Body of pancreas (tissue), 4 donors: ENCODE results near the gene MTMR12. TPM values are rescaled to one million over a fixed set of nuclear protein-coding genes. Genes with fewer than 3 reads are reported as not detected.

Source experiments
- ATAC-seq: fragments of 150-250 bp; one replicate; pipeline ENCODE4 v1.9.1; 2016
- DNase-seq, 4 donors: peaks; one replicate each; pipeline ENCODE4 v3.0.0-alpha.2; 2019
- H3K27ac ChIP-seq, 4 donors: fragments of 200-600 bp; sonication (generic); 1 replicate in 3 of 4; 2 replicates in 1 of 4; pipeline versions ENCODE4 v1.5.1 to v1.6.1; 2016 to 2019; ENCODE audit warnings: mild to moderate bottlenecking in 1 of 4, mixed read lengths in 1 of 4, moderate library complexity in 1 of 4
- H3K27me3 ChIP-seq, 2 donors: fragments of 200-600 bp; sonication (generic); one replicate each; pipeline ENCODE4 v1.6.0; 2016; ENCODE audit warnings: mild to moderate bottlenecking in 1 of 2
- H3K36me3 ChIP-seq, 2 donors: fragments of 200-600 bp; sonication (generic); replicated peaks in 1 of 2; 2 replicates each; pipeline ENCODE4 v1.5.1; 2016; ENCODE audit warnings: low read depth in 2 of 2; ENCODE audit not compliant: insufficient read depth in 1 of 2
- H3K4me1 ChIP-seq: fragments of 200-600 bp; sonication (generic); one replicate; pipeline ENCODE4 v1.6.0; 2016
- H3K4me3 ChIP-seq, 2 donors: fragments of 200-600 bp; sonication (generic); 1 replicate in 1 of 2; 2 replicates in 1 of 2; pipeline ENCODE4 v1.5.1; 2016 to 2019
- H3K9me3 ChIP-seq, 3 donors: fragments of 200-600 bp; sonication (generic); 1 replicate in 2 of 3; 2 replicates in 1 of 3; pipeline ENCODE4 v1.5.1; 2016
- POLR2A ChIP-seq, 3 donors: fragments of 450-650 bp; IDR thresholded peaks; one replicate each; pipeline ENCODE4 v1.6.1; 2016; ENCODE audit warnings: antibody characterized with exemption in 3 of 3, mild to moderate bottlenecking in 2 of 3
- WGBS, 2 donors: methylation state at CpG; one replicate each; pipeline ENCODE4 v1.1.5; 2017; 5-methylcytosine and 5-hydroxymethylcytosine counted together
- intact Hi-C: fragments of 100-400 bp; cut with DNase I; formaldehyde crosslinking; loops from one replicate; pipeline ENCODE4 v1.15.1; 2023
- total RNA-seq, 2 donors: library from RNA; depleted of rRNA; stranded (reverse); fragments of >200 nt; gene quantifications; one replicate each; pipeline ENCODE4 v1.1.0, GENCODE V29; 2016
- TF ChIP-seq, protein P1 (sequence below), 7 experiments: fragments of 450-650 bp in 4 of 7; fragments of 200-600 bp in 3 of 7; sonication (generic) in 3 of 7; IDR thresholded peaks; one replicate each; pipeline ENCODE4 v1.5.1; 2016 to 2019; ENCODE audit warnings: antibody characterized with exemption in 7 of 7

The MTMR12 gene
- total RNA-seq, 2 donors from 2014 or later, result 31.1 to 65.6 TPM

DNA sequence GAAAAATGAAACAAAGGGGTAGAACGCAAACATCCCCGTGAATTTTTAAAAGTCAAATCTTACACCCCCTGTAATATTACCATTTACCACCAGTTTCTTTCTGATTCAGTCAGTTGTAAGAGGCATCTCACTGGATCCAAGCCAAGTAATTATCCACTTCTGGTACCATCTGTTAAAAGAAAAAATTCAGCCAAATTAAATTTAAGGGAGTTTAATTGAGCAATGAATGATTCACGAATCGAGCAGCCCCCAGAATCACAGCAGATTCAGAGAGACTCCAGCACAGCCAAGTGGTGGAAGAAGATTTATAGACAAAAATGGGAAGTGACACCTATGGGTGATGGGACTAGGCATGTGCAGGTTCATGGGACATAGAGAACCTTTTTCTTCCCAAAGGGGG lies 29.9 kb upstream of the MTMR12 start:
- 57 to 62% methylated on average over 4 of the region's 4 CpGs for WGBS, 2 donors
- TF ChIP-seq, protein P1, sequence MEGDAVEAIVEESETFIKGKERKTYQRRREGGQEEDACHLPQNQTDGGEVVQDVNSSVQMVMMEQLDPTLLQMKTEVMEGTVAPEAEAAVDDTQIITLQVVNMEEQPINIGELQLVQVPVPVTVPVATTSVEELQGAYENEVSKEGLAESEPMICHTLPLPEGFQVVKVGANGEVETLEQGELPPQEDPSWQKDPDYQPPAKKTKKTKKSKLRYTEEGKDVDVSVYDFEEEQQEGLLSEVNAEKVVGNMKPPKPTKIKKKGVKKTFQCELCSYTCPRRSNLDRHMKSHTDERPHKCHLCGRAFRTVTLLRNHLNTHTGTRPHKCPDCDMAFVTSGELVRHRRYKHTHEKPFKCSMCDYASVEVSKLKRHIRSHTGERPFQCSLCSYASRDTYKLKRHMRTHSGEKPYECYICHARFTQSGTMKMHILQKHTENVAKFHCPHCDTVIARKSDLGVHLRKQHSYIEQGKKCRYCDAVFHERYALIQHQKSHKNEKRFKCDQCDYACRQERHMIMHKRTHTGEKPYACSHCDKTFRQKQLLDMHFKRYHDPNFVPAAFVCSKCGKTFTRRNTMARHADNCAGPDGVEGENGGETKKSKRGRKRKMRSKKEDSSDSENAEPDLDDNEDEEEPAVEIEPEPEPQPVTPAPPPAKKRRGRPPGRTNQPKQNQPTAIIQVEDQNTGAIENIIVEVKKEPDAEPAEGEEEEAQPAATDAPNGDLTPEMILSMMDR (IDR thresholded peaks at IDR 0.05), result no peak
- TF ChIP-seq POLR2A (IDR thresholded peaks at IDR 0.05), result no peak
- ATAC-seq, result no peak
- Histone ChIP-seq H3K9me3 (no peaks in the 10 kb centered on the region), H3K27ac (no peak overlapping the region), H3K36me3 (no peaks in the 10 kb centered on the region), H3K4me1 (no peaks in the 10 kb centered on the region), H3K27me3 (no peaks in the 10 kb centered on the region), H3K4me3 (no peak overlapping the region)
- intact Hi-C loops, result no loop called here
- no peak for DNase-seq

DNA sequence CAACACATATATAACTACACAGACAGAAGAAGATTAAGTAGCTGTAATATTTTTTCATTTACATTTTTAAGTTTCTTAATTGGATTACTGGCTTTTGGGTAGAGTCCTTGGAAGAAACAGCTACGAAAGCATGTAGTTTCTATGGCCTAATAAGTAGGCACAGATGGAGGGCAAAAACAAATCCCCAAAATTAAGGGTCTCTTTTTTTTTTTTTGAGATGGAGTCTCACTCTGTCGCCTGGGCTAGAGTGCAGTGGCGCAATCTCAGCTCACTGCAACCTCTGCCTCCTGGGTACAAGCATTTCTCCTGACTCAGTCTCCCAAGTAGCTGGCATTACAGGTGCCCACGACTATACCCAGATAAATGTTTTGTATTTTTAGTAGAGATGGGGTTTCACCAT lies 27.1 kb upstream of the MTMR12 start:
- Histone ChIP-seq H3K27ac (no peak overlapping the region), H3K4me3 (no peak overlapping the region), H3K27me3 (no peaks in the 10 kb centered on the region), H3K36me3 (no peaks in the 10 kb centered on the region), H3K9me3 (no peaks in the 10 kb centered on the region), H3K4me1 (no peaks in the 10 kb centered on the region)
- 73 to 84% methylated on average over 4 of the region's 4 CpGs for WGBS, 2 donors
- no peak for TF ChIP-seq POLR2A (IDR thresholded peaks at IDR 0.05)
- TF ChIP-seq, protein P1 (IDR thresholded peaks at IDR 0.05), result no peak
- no peak for DNase-seq
- no peak for ATAC-seq
- intact Hi-C loops, result no loop called here

DNA sequence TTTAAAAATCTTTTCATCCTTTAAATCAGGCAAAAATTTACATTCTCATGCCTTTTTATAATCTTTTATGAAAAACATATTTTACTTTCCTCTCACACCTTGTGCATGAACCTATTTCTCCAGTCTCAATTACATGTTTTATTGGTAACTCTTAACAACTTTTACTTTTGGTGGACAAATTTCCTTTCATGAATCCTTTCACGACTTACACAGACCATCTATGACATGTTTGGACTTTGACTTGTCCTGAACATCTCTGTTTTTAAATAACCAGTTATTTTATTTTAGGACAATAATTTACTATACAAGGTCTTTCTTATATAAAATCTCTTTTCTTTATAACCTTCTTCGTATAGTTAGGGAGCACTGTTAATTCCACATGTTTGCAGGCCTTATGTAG lies 26.5 kb upstream of the MTMR12 start:
- H3K27ac ChIP-seq, result no peak overlapping the region
- no peak overlapping the region for H3K4me3 ChIP-seq
- no peaks in the 10 kb centered on the region for H3K4me1 ChIP-seq
- H3K9me3 ChIP-seq, result no peaks in the 10 kb centered on the region
- DNase-seq (no peak), ATAC-seq (no peak)
- no peaks in the 10 kb centered on the region for H3K27me3 ChIP-seq
- WGBS, 2 donors, result 67 to 79% methylated on average over 2 of the region's 2 CpGs
- no peaks in the 10 kb centered on the region for H3K36me3 ChIP-seq
- intact Hi-C loops, result no loop called here
- TF ChIP-seq, protein P1 (IDR thresholded peaks at IDR 0.05), result no peak
- no peak for TF ChIP-seq POLR2A (IDR thresholded peaks at IDR 0.05)

DNA sequence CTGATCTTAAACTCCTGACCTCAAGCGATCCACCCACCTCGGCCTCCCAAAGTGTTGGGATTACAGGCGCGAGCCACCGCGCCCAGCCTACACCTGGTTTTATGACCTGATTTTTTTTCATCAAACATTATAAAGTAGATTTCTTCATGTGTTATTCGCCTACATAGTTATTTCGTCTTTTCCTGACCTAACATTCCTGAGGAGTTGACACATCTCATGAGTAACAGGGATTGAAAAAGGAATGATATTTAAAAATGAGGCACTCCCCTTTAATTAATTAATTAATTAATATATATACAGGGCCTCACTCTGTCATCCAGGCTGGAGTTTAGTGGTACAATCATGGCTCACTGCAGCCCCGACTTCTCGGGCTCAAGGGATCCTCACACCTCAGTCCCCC lies 20.2 kb upstream of the MTMR12 start:
- peaks cover 16% of the 10 kb centered on the region for H3K4me1 ChIP-seq
- WGBS, 2 donors, result 90 to 95% methylated on average over 10 of the region's 10 CpGs
- H3K9me3 ChIP-seq, result no peaks in the 10 kb centered on the region
- H3K27ac ChIP-seq, result peak overlapping the region in 2 of 4 donors; percentile 75 to 79
- no peaks in the 10 kb centered on the region for H3K27me3 ChIP-seq
- intact Hi-C loops, result no loop called here
- DNase-seq, result no peak
- ATAC-seq, result no peak
- no peak for TF ChIP-seq POLR2A (IDR thresholded peaks at IDR 0.05)
- TF ChIP-seq, protein P1 (IDR thresholded peaks at IDR 0.05), result no peak
- no peak overlapping the region for H3K4me3 ChIP-seq
- H3K36me3 ChIP-seq, result no peaks in the 10 kb centered on the region

DNA sequence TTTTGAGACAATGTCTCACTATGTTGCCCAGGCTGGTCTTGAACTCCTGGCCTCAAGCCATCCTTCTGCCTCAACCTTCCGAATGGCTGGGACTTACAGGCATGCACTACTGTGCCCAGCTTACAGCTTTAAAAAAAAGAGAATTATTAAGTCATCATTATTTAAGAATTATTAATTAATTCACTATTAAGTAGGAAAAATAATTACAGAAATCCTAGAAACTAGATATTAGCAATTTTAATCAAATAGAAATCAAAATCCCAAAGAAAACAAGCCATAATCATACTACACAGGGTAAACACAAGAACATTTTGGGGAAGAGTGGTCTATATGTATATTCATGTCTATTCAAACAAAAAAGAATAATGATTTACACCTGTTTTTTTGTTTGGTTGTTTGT lies 19.6 kb upstream of the MTMR12 start:
- Histone ChIP-seq H3K9me3 (no peaks in the 10 kb centered on the region), H3K27me3 (no peaks in the 10 kb centered on the region), H3K27ac (peak overlapping the region in 3 of 4 donors; percentile 75 to 80 (median 79)), H3K4me1 (peaks cover 16% of the 10 kb centered on the region), H3K4me3 (no peak overlapping the region), H3K36me3 (no peaks in the 10 kb centered on the region)
- intact Hi-C loops, result no loop called here
- no peak for TF ChIP-seq POLR2A (IDR thresholded peaks at IDR 0.05)
- TF ChIP-seq, protein P1 (IDR thresholded peaks at IDR 0.05), result no peak
- WGBS, 2 donors, result 65 to 73% methylated on average over 1 of the region's 1 CpG
- ATAC-seq (no peak), DNase-seq (no peak)
